Mammary epithelial cell (primary cell): Measurements from ENCODE around the gene GRID2.

Experiments used
- CTCF ChIP-seq, 2 donors: IDR thresholded peaks in 1 of 2; conservative IDR thresholded peaks in 1 of 2; 2 replicates each; pipeline ENCODE4 v1.5.1; 2011 to 2012; ENCODE audit warnings: inconsistent platforms in 2 of 2, low read length in 2 of 2, mild to moderate bottlenecking in 2 of 2, control low read depth in 1 of 2, low read depth in 1 of 2; ENCODE audit not compliant: insufficient read depth in 1 of 2; ENCODE audit errors: extremely low read depth in 1 of 2
- EZH2 ChIP-seq: IDR thresholded peaks from 2 replicates; pipeline ENCODE4 v1.6.1; 2012; ENCODE audit warnings: low read length, inconsistent platforms, borderline replicate concordance

GRCh38 chr4:93018806-93019205, 715.0 kb downstream of the GRID2 start:
- TF ChIP-seq CTCF (conservative IDR thresholded peaks at IDR 0.05 in 1 of 2, IDR thresholded peaks at IDR 0.05 in 1 of 2; ENCODE audit: extremely low read depth in 1 of 2, insufficient read depth in 1 of 2, low read depth in 1 of 2, low read length in 2 of 2): no peak
- no peak for TF ChIP-seq EZH2
